Measurements from ENCODE around the gene EML5.

The EML5 gene

DNA sequence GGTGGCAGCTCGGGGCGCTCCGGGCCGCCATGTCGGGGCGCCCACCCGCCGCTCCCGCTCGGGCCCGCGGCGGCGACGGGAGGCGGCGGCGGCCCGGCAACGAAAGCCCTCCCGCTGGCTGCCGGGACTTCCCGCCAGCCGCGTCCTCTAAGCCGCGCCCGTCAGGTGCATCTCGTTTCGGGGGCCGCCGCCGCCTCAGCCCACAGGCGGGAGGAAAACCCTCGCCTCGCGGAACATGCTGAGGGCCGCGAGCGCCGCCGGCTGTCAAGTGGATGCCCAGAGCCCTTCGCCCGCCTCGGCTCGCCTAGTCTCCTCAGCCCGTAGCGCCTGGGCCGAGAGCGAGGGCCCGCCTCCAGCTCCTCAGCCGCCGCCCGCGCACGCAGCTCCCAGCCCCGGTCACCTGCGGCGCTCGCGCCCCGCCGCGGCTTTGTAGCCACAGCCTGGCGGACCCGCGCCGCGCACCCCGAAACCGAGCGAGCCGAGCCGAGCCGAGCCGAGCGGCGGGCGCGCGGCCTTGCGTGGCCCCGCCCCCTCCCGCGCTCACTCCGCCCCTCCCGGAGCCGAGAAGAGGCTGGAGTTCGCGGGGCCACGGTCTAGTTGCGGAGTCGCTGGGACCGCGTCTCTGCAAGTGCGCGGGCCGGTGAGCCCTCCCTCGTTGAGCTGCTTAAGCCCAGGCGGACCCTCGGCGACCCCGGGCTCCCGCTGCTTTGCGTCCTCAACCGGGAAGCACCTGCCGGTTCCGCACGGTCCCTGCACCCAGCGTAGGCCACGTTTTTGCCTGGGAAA lies at the start of gene EML5:
Gene EML5, minus strand, starts transcription at position 481 of the 786 bp plus-strand sequence. Its CDS starts 450 bp downstream, at position 31.
- H3K4me1 Mint-ChIP-seq = peaks cover 23% of the 10 kb centered on the region
- H3K4me3 Mint-ChIP-seq = peak within 1 kb of the TSS; percentile 89
- H3K27me3 Mint-ChIP-seq = no peaks in the 10 kb centered on the region
- H3K36me3 Mint-ChIP-seq = no peaks in the 10 kb centered on the region
- ATAC-seq = peak; percentile 94
- H3K9me3 Mint-ChIP-seq = no peaks in the 10 kb centered on the region
- H3K27ac Mint-ChIP-seq = peak within 1 kb of the TSS; percentile 86

DNA sequence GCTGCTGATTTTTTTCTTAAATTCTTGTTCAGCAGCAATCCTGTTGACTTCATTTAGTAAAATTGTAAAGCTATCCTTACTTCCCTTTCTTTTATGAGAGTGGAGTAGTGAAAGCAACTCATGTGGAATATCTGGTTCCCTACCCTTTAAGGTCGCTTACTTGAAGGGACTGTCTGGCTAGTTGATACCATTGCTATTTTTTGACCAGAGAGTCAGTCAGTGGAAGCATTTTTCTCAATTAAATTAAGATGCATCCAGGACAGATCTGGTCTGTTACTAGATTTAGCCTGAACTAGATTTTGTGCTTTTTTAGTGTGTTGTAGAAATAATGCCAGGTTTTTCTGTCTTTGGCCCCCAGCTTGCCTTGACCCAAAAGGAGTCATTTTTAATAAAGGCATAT lies 49.7 kb upstream of the EML5 start:
- no peak for ATAC-seq
- Mint-ChIP-seq H3K27ac (no peak overlapping the region), H3K4me3 (no peak overlapping the region), H3K4me1 (no peaks in the 10 kb centered on the region), H3K27me3 (no peaks in the 10 kb centered on the region), H3K9me3 (no peaks in the 10 kb centered on the region), H3K36me3 (peaks cover 24% of the 10 kb centered on the region)

DNA sequence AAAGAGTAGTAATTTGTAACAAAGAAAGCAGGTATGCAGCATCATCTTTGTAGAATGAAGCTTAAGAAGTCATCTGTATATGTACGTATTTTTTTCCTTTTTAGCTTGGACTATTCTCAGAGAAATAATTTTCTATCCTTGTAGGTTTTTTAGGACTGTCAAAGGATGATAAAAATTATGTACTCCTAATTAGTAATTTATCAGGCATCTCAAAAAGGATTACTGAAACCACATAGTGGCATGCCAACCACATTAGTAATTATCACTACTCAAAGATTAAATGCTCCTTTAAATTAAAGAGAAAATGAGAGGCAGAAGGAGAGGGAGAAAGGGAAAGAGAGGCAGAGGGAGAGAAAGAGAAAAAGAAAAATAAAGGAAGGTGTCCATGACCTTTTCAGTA lies 49.0 kb upstream of the EML5 start:
- ATAC-seq = no peak
- peaks cover 29% of the 10 kb centered on the region for H3K36me3 Mint-ChIP-seq
- H3K9me3 Mint-ChIP-seq = no peaks in the 10 kb centered on the region
- no peaks in the 10 kb centered on the region for H3K4me1 Mint-ChIP-seq
- H3K4me3 Mint-ChIP-seq = no peak overlapping the region
- no peak overlapping the region for H3K27ac Mint-ChIP-seq
- no peaks in the 10 kb centered on the region for H3K27me3 Mint-ChIP-seq

DNA sequence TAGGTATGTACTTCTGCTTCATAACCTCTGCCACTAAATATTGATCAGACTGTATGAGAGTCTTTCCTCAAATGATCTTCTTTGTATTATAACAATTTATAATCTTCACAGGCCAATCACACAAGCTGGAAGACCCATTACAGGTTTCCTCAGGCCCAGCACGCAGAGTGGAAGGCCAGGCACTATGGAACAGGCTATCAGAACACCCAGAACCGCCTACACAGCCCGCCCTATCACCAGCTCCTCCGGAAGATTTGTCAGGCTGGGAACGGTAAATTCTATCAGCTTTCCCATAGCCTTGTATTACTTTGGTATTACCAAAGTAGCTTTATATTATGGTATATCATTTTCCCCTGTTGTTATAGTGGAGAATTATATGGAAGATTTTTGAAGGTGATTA lies 48.2 kb upstream of the EML5 start:
- no peak for ATAC-seq
- no peaks in the 10 kb centered on the region for H3K27me3 Mint-ChIP-seq
- no peaks in the 10 kb centered on the region for H3K4me1 Mint-ChIP-seq
- no peaks in the 10 kb centered on the region for H3K9me3 Mint-ChIP-seq
- H3K27ac Mint-ChIP-seq = no peak overlapping the region
- peaks cover 27% of the 10 kb centered on the region for H3K36me3 Mint-ChIP-seq
- no peak overlapping the region for H3K4me3 Mint-ChIP-seq

DNA sequence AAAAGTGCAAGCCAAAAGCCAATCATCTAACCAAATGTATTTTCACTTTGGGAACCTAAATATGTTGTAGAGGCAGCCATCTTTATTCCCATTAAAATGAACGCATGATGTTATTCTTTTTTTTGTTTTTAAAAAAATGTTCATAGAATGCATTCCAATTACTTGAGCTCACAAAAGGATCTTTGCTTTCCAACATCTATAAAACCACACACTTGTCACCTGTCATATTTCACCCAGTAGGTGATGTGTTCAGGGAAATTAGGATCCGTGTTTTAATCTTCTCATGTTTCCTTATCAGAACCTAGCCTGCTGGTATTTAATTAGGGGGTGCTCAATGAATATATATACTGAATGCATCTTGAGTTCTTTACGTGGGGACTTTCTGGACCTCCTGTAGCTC lies 45.3 kb upstream of the EML5 start:
- H3K4me3 Mint-ChIP-seq = no peak overlapping the region
- no peaks in the 10 kb centered on the region for H3K9me3 Mint-ChIP-seq
- no peaks in the 10 kb centered on the region for H3K27me3 Mint-ChIP-seq
- H3K4me1 Mint-ChIP-seq = no peaks in the 10 kb centered on the region
- H3K36me3 Mint-ChIP-seq = peaks cover 16% of the 10 kb centered on the region
- H3K27ac Mint-ChIP-seq = no peak overlapping the region
- no peak for ATAC-seq

DNA sequence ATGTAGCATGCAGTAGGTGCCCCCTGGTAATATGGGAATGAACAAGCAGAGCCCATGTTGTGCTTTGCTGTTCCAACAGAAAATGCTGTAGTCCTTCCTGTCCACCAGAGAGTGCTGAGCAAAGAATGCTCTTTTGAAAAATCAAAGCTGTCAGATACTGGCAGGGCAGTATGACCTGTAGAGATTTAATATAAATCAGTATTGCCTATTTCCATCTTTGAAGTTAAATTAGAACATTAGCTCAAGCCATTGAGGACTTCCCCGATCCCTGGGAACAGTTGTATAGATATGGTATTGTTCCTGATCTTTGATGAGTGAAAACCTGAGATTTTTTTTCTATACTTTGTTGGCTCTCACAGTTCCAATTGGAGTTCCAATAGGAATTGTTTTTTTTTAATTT lies 44.7 kb upstream of the EML5 start:
- no peak overlapping the region for H3K4me3 Mint-ChIP-seq
- H3K9me3 Mint-ChIP-seq = no peaks in the 10 kb centered on the region
- H3K4me1 Mint-ChIP-seq = peaks cover under 1% of the 10 kb centered on the region
- H3K27me3 Mint-ChIP-seq = no peaks in the 10 kb centered on the region
- H3K27ac Mint-ChIP-seq = no peak overlapping the region
- ATAC-seq = no peak
- peaks cover 16% of the 10 kb centered on the region for H3K36me3 Mint-ChIP-seq

DNA sequence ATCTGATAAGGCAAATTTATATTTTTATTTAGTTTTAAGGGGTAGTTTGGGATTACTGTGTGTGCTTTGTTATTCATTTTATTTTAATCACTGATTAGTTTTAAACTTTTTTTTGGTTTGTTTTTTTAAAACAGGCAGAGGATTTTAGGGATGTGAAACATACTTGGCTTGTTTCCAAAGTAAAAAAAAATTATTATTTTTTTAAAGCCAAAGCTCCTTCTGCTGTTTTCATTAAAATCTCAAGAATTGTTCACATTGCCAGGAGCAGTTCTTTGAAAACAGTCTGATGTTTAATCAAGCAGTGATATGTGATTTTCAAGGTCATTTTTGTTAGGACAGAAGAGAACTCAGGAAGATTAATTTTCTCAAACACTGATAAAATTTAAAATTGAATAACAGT lies 42.9 kb upstream of the EML5 start:
- H3K4me3 Mint-ChIP-seq = no peak overlapping the region
- no peaks in the 10 kb centered on the region for H3K27me3 Mint-ChIP-seq
- no peaks in the 10 kb centered on the region for H3K9me3 Mint-ChIP-seq
- H3K27ac Mint-ChIP-seq = no peak overlapping the region
- peaks cover 7% of the 10 kb centered on the region for H3K4me1 Mint-ChIP-seq
- no peak for ATAC-seq
- H3K36me3 Mint-ChIP-seq = peaks cover 5% of the 10 kb centered on the region

DNA sequence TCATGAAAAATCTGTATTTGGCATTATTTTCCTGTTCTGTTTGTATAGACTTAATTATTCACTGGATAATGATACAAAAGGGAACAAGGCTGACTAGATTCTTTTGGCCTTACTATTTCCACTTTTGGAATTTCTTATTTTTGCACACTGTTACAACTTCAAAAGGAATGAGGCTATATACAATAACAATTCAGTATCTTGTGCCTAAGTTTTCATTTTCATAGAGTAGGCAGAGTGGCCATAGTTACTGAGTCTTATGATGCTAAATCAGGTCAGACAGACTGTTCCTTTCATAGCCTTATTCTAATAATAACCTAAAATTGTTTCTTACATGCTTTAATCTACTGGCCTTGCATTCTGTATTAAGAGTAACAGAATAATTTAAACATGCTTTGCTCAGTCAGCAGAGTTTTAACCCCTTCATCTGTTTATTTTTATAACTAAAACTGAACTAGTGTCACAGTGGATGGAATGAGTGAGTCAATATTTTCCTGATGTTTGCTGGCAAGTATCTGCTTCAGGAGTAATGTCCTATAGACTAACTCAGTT lies 42.2 kb upstream of the EML5 start:
- H3K4me1 Mint-ChIP-seq = peaks cover 7% of the 10 kb centered on the region
- H3K4me3 Mint-ChIP-seq = no peak overlapping the region
- peaks cover 5% of the 10 kb centered on the region for H3K36me3 Mint-ChIP-seq
- no peaks in the 10 kb centered on the region for H3K9me3 Mint-ChIP-seq
- ATAC-seq = no peak
- no peaks in the 10 kb centered on the region for H3K27me3 Mint-ChIP-seq
- H3K27ac Mint-ChIP-seq = no peak overlapping the region

DNA sequence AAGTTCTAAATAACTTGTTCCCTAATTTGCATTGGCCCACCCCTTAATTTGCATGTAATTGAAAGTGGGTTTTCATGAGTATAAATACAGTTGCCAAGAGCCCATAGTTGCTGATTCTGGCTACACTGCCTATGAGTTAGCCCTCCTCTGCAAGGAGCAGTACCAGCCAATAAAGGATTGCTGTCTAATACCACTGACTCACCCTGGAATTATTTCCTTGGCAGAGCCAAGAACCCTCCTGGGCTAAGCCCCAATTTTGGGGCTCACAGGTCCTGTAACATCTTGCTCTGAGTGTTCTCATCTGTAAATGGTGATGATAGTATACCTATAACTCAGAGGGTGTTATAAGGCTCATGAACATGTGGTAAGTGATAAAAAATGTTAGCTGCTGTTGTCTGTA lies 38.5 kb upstream of the EML5 start:
- Mint-ChIP-seq H3K4me1 (peaks cover 7% of the 10 kb centered on the region), H3K9me3 (no peaks in the 10 kb centered on the region), H3K4me3 (no peak overlapping the region), H3K27ac (no peak overlapping the region), H3K27me3 (no peaks in the 10 kb centered on the region), H3K36me3 (no peaks in the 10 kb centered on the region)
- no peak for ATAC-seq

DNA sequence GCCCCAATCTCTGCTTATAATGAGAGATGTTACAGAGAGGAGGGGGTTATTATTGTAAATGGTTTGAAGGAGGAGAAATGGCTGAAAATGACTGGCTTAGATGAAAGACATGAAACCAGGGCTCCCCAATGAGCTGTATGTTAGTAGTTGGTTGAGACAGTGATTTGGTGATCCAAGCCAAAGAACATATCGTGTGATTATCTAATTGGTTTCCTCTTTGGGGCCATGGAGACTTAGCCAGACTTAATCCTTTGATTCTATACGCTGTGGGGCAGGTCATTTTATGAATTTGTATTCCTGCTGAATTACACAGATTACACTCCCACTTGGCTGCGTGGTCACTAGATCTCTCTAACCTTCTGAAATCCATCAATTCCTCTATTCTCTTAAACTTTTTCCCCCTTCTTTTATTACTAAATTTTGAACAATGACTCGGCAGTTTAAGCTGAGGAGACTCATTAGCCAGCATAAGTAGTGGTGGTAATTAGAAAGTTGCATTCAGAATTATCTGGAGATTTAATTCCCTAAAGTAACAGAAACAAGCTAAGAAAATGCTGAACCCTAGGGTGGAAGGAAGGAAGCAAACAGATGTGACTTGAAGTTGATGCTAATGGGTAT lies 37.0 kb upstream of the EML5 start:
- Mint-ChIP-seq H3K36me3 (no peaks in the 10 kb centered on the region), H3K9me3 (no peaks in the 10 kb centered on the region), H3K4me1 (peaks cover 16% of the 10 kb centered on the region), H3K27ac (no peak overlapping the region), H3K4me3 (no peak overlapping the region), H3K27me3 (no peaks in the 10 kb centered on the region)
- ATAC-seq = no peak

DNA sequence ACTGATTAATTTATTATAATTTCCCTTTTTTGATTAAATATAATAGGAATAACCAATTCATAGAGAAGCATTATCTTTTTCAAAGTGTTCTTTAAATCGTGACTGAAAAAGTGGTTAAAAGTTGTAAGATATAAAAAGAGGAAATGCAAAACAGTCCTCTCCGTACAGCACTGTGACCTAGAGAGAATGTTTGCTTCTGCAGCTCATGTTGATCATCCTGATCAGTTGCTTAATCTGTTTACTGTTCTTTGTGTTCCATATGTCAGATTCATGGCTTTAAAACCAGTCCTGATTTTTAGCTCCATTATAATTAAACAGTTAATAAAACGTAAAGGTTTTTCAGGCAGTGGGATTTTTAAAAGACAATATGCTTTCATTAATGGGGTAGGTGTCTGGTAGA lies 36.4 kb upstream of the EML5 start:
- Mint-ChIP-seq H3K4me3 (no peak overlapping the region), H3K27me3 (no peaks in the 10 kb centered on the region), H3K9me3 (no peaks in the 10 kb centered on the region), H3K36me3 (no peaks in the 10 kb centered on the region), H3K4me1 (peaks cover 16% of the 10 kb centered on the region), H3K27ac (no peak overlapping the region)
- no peak for ATAC-seq

DNA sequence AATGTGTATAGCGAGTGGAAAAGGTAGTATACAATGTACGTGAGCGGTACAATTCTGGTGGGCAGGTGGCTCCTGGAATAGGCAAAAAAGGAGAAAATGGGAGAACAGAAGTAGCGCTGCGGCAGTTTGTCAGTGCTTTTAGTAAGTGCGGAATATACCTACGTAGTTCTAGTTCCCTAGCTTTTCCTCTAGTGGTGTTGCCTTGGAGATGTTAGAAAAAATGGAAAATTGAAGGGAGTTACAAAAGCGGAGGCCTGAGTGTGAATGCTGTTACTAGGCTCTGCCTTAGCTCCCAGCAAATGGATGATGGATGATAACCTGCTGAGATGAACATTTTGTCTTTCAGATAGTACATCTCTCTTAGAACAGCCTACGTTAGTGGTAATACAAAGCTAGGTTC lies 32.8 kb upstream of the EML5 start:
- no peak for ATAC-seq
- no peaks in the 10 kb centered on the region for H3K9me3 Mint-ChIP-seq
- peak overlapping the region; percentile 82 for H3K4me3 Mint-ChIP-seq
- peak overlapping the region; percentile 99 for H3K27ac Mint-ChIP-seq
- no peaks in the 10 kb centered on the region for H3K36me3 Mint-ChIP-seq
- no peaks in the 10 kb centered on the region for H3K27me3 Mint-ChIP-seq
- H3K4me1 Mint-ChIP-seq = peaks cover 9% of the 10 kb centered on the region

DNA sequence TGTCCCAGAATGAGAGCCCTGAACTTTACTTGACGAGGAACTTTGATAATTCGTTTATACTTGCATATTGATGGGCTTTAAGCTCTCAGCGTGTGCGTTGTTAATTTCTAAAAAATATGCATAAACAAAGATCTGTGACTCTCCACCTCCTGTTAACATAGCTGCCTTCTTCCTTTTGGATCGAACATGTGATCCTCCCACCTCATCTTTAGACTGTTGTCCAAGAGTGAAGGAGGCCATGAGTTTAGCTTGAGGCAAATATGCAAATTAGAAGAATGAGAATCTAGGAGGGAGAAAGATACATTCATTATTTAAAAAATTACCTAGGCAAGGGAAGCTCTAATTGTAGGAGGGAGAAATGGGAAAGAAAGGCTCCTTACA lies 32.3 kb upstream of the EML5 start:
- Mint-ChIP-seq H3K27ac (peak overlapping the region; percentile 99), H3K36me3 (no peaks in the 10 kb centered on the region), H3K4me3 (peak overlapping the region; percentile 82), H3K9me3 (no peaks in the 10 kb centered on the region), H3K27me3 (no peaks in the 10 kb centered on the region), H3K4me1 (peaks cover 9% of the 10 kb centered on the region)
- no peak for ATAC-seq

DNA sequence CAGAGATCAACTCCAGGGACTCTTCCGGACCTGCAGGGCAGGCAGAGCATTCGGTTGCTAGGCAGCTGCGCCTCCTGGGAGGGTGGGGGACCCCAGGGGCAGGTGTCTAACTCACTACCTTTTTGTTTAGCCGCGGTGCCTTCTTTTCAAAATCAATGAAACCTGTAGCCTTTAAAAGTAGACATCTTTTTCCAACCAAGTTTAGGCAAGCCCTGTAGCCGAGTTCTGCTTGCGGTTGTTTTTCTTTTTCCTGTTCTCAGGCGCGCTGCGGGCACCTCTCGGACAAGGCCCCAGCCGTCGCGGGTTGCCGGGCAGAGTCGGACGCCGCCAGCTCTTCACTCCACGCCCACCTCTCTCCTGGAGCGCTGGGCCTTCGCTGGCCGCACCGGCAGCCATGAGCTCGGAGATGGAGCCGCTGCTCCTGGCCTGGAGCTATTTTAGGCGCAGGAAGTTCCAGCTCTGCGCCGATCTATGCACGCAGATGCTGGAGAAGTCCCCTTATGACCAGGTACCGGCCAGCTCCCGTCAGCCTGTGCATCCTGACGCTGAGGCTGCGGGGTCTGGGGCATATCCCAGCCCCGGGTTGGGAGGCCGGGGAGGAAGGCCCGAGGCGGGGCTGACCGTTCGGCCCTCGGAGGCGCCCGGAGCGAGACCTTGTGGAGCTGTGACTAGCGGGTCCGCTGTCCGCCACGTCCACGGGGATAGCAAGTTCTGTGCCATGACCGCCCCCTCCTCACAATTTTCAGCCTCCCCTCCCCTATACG lies 31.7 kb upstream of the EML5 start, which contains the start of gene TTC8:
Gene TTC8, plus strand, starts transcription at position 338 of the 764 bp plus-strand sequence. Its CDS starts 57 bp downstream, at position 395.
- Mint-ChIP-seq H3K9me3 (no peaks in the 10 kb centered on the region), H3K27ac (peak within 1 kb of the TSS; percentile 99), H3K36me3 (no peaks in the 10 kb centered on the region), H3K4me3 (peak within 1 kb of the TSS; percentile 82), H3K27me3 (peaks cover 1% of the 10 kb centered on the region), H3K4me1 (peaks cover 9% of the 10 kb centered on the region)
- ATAC-seq = peak; percentile 97

DNA sequence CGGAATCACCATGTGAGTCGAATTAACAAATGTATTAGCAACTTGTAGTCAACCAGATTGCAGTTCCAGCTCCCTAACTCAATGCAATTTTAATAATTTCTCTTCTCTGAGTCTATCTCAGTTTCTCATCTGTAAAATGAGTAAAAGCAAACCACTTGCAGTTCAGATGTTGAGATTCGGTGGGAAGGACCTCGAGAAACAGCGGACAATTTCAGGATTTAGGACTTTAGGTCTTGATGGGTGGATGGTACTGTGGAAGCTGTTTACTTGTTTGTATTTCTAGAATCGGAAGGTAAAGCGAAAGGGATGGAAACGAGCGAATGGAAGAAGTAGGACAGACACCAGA lies 31.2 kb upstream of the EML5 start:
- Mint-ChIP-seq H3K36me3 (no peaks in the 10 kb centered on the region), H3K4me3 (peak overlapping the region; percentile 82), H3K9me3 (no peaks in the 10 kb centered on the region), H3K27me3 (peaks cover 7% of the 10 kb centered on the region), H3K4me1 (peaks cover 9% of the 10 kb centered on the region), H3K27ac (peak overlapping the region; percentile 99)
- no peak for ATAC-seq
